Gastrocnemius medialis (tissue), 4 donors: ENCODE measurements around the gene KLHL12.

Experiments
- CTCF ChIP-seq, 5 experiments: fragments of 450-650 bp in 3 of 5; fragments of 200-600 bp in 2 of 5; sonication (generic) in 2 of 5; IDR thresholded peaks in 4 of 5; conservative IDR thresholded peaks in 1 of 5; 1 replicate in 4 of 5; 2 replicates in 1 of 5; pipeline ENCODE4 v1.5.1; 2016 to 2019; ENCODE audit warnings: antibody characterized with exemption in 5 of 5, mild to moderate bottlenecking in 3 of 5, moderate library complexity in 3 of 5
- POLR2A ChIP-seq, 2 donors: fragments of 450-650 bp; IDR thresholded peaks; one replicate each; pipeline ENCODE4 v1.6.1; 2017; ENCODE audit warnings: antibody characterized with exemption in 2 of 2, mild to moderate bottlenecking in 2 of 2, moderate library complexity in 2 of 2

DNA sequence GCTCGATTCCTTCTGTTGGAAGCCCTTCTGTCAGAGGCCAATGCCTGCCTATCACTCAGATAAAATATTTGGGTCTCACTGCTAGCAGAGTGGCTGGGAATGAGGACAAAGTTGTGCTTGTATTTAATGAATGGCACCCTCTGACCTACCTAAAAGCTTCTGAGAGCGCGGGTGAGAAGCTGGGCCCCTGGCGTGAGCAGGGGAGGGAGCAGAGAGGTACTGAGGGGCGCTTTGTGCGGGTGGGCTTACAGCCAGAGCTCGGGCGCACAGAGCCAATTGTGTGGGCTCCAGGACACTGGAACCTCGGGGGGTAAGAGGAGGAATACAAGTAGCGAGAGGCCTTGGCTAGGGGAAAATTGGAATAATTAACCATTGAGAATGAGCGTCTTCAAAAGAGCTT is 84.0 kb downstream of the KLHL12 start:
- TF ChIP-seq CTCF (IDR thresholded peaks at IDR 0.05 in 4 of 5, conservative IDR thresholded peaks at IDR 0.05 in 1 of 5) (no peak), POLR2A (IDR thresholded peaks at IDR 0.05) (no peak)
